Measurements from ENCODE around the gene INSIG1. TPM values are rescaled to one million over a fixed set of nuclear protein-coding genes. Genes with fewer than 3 reads are reported as not detected.
A peak's percentile ranks its signal among the peaks of the same experiment; 100 is the strongest.

Gene INSIG1
- total RNA-seq, 1 donor from 2014 or later: 36.6 TPM

DNA sequence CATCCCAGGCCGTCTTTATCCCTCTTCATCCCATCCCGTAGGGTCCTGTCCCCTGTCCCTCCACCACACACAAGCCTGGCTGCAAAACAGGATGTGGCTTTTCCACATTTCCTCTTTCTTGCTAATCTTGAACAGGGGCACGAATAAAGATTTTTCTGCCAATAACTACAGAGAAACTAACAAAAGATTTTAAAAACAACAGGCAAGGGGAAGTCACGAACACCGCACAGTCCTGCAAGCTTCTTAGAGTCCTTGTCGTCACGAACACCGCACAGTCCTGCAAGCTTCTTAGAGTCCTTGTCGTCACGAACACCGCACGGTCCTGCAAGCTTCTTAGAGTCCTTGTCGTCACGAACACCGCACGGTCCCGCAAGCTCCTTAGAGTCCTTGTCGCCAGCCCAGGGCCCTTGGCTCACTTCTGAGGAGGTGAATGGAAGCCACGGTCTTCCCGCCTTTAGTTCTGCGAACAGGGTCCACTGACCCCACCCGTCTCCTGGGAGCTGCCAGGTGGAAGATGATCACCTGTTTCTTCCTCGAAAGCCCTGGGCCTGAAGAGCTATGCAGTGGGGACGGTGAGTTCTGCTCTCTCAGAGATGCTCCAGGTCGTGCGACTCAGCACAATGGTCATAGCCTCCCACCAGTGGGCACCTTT, 10.3 kb upstream of the INSIG1 start:
- H3K27me3 ChIP-seq (ENCODE audit: control insufficient read depth, insufficient read depth, low read length): peaks cover 3% of the 10 kb centered on the region

DNA sequence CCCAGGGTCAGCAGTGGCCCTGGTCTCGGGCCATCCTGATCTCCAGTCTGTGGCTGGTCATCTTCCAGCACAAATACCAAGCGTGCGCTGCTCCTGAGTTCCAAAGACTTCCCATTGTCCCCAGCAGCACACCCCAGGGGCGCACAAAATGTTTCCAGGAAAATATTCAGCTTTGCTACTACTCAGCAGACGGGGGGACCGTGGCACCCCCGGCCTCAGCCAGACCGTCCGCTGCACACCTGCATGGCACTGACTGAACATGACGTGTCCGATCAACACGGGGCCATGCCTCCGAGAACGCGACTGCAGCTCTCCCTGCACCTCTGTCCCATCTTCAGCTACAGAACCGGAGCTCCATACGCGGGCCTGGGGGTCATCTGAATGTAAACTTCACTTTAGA, 9.6 kb upstream of the INSIG1 start:
- H3K36me3 ChIP-seq (ENCODE audit: control insufficient read depth, insufficient read depth, low read length): no peaks in the 10 kb centered on the region
- FAIRE-seq: no peak
- TF ChIP-seq, protein P1, sequence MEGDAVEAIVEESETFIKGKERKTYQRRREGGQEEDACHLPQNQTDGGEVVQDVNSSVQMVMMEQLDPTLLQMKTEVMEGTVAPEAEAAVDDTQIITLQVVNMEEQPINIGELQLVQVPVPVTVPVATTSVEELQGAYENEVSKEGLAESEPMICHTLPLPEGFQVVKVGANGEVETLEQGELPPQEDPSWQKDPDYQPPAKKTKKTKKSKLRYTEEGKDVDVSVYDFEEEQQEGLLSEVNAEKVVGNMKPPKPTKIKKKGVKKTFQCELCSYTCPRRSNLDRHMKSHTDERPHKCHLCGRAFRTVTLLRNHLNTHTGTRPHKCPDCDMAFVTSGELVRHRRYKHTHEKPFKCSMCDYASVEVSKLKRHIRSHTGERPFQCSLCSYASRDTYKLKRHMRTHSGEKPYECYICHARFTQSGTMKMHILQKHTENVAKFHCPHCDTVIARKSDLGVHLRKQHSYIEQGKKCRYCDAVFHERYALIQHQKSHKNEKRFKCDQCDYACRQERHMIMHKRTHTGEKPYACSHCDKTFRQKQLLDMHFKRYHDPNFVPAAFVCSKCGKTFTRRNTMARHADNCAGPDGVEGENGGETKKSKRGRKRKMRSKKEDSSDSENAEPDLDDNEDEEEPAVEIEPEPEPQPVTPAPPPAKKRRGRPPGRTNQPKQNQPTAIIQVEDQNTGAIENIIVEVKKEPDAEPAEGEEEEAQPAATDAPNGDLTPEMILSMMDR (IDR thresholded peaks at IDR 0.05; ENCODE audit: insufficient read depth, low read length, severe bottlenecking): no peak

More for the DNA sequence above, 10.3 kb upstream of the INSIG1 start:
- FAIRE-seq (no peak), DNase-seq (ENCODE audit: low read depth) (no peak)
- no peak overlapping the region for H3K4me3 ChIP-seq (ENCODE audit: low read depth, low read length)
- H3K36me3 ChIP-seq (ENCODE audit: control insufficient read depth, insufficient read depth, low read length): no peaks in the 10 kb centered on the region
- TF ChIP-seq, protein P1 (IDR thresholded peaks at IDR 0.05; ENCODE audit: insufficient read depth, low read length, severe bottlenecking): no peak

DNA sequence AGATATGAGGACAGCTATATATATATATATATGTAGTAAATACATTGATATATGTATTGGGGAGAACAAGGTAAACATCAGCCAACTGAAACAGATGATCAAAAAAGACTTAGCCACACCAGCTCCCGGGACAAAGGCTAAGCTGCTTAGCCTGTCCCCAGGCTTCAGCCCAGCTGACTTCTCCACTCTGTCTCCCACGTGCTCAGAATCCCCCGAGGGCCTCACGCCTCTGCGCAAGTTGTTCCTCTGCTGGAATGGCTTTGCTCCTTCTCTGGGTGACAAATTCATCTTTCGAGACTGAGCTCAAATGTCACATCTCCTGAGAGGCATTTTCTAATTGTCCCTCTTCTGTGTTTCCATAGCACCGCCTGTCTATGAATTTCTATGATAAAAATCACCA, 8.6 kb upstream of the INSIG1 start:
- DNase-seq (ENCODE audit: low read depth) (no peak), FAIRE-seq (no peak)
- no peaks in the 10 kb centered on the region for H3K36me3 ChIP-seq (ENCODE audit: control insufficient read depth, insufficient read depth, low read length)
- peaks cover 1% of the 10 kb centered on the region for H3K27me3 ChIP-seq (ENCODE audit: control insufficient read depth, insufficient read depth, low read length)
- TF ChIP-seq, protein P1 (IDR thresholded peaks at IDR 0.05; ENCODE audit: insufficient read depth, low read length, severe bottlenecking): no peak
- no peak overlapping the region for H3K4me3 ChIP-seq (ENCODE audit: low read depth, low read length)

More for the DNA sequence above, 9.6 kb upstream of the INSIG1 start:
- Histone ChIP-seq H3K4me3 (ENCODE audit: low read depth, low read length) (no peak overlapping the region), H3K27me3 (ENCODE audit: control insufficient read depth, insufficient read depth, low read length) (peaks cover 3% of the 10 kb centered on the region)
- no peak for DNase-seq (ENCODE audit: low read depth)

DNA sequence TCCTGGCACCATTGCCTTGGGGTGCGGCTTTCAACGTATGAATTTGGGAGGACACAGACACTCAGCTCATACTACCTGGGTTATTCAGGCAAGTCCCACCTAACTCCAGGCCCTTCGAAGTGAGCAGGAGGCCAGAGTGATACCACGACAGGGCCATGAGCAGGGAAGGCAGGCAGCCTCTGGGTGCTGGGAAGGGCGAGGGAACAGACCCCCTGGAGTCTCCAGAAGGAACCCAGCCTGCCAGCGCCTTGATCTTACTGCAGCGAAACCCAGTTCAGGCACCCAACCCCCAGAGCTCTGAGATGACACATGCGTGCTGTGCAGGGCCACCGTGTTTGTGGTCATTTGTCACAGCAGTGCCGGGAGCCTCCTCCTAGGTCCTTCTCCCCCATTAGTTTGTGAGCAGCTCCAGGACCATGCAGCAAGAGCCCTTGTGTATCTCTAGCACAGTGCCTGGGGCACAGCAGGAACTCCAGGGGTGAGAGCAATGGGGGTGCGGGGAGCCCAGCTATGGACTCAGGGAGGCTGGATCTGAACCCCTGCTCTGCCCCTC, 7.7 kb upstream of the INSIG1 start:
- Histone ChIP-seq H3K36me3 (ENCODE audit: control insufficient read depth, insufficient read depth, low read length) (no peaks in the 10 kb centered on the region), H3K4me3 (ENCODE audit: low read depth, low read length) (no peak overlapping the region), H3K27me3 (ENCODE audit: control insufficient read depth, insufficient read depth, low read length) (peaks cover 1% of the 10 kb centered on the region)
- TF ChIP-seq, protein P1 (IDR thresholded peaks at IDR 0.05; ENCODE audit: insufficient read depth, low read length, severe bottlenecking): no peak
- DNase-seq (ENCODE audit: low read depth) (no peak), FAIRE-seq (no peak)

DNA sequence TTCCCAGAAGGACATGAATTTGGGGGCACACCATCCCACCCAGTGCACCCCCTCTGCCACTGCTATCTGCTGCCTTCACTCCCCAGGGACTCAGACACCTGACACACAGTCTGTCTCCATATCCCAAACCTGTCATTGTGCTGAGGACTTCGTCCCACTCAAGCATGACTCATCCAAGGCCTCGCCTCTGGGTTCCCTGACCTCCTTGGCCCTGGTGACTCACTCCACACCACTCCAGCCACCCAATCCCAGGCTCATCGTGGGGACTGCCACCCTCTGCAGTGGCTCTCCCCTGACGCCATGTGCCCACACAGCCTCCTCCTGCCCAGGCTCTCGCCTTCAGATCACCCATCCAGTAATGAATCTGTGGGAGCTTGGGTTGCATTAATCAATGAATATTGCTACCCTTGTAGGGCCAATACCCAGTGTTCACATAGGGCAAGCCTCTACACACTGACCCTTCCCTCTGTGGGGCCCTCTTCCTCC, 6.6 kb upstream of the INSIG1 start:
- Histone ChIP-seq H3K27me3 (ENCODE audit: control insufficient read depth, insufficient read depth, low read length) (peaks cover 1% of the 10 kb centered on the region), H3K4me3 (ENCODE audit: low read depth, low read length) (no peak overlapping the region), H3K36me3 (ENCODE audit: control insufficient read depth, insufficient read depth, low read length) (no peaks in the 10 kb centered on the region)
- DNase-seq (ENCODE audit: low read depth) (peak; percentile 58), FAIRE-seq (peak; percentile 36)
- TF ChIP-seq, protein P1 (IDR thresholded peaks at IDR 0.05; ENCODE audit: insufficient read depth, low read length, severe bottlenecking): no peak

All from bronchial epithelial cell (primary cell).